GM20431 (cell line): ENCODE results near the gene SELENOW.
"Not testable (repeated sequence)": the region's sequence is repeated elsewhere in the genome, so short reads cannot be mapped to it uniquely, and the experiment has no call there.

ENCODE experiments used
- in situ Hi-C: fragments of 300-500 bp; cut with MseI, MboI; formaldehyde crosslinking; loops from one replicate; pipeline ENCODE4 v1.15.0; 2020; ENCODE audit warnings: low sequenced_read_pairs; ENCODE audit not compliant: unreplicated experiment

SELENOW gene

DNA sequence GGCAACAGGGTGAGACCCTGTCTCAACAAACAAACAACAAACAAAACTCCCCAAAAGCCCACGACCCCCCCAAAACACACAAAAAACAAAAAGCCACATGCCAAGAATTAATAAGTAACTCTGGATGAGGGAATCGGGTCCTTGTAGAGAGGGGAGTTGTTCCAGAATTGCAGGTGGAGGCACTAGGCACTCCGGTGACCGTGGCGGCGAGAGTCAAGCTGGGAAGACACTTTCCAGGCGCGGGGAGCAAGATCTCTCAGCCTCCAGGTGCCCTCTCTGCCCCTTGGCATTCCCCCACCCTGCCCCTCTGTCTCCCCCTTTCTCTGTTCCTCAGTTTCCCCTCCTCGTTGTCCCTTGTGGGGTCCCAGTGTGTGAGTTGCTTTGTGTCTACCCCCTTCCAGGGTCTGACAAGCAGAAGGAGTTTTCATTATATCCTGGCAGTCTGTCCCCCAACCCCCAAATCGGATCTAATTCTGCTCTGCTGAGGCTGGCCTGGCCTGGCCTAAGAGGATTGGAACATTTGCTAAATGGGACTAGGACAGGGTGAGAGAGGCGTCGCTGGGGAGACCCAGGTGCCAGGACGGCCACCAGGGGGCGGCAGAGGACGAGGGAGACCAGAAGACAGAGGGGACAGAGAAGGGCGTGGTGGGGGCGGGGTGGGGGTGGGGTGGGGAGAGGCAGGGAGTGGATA lies 34.9 kb downstream of the SELENOW start:
- in situ Hi-C loops, result no loop called here

GRCh38 chr19:47813995-47814328 lies 35.5 kb downstream of the SELENOW start:
- in situ Hi-C loops, result no loop called here

DNA sequence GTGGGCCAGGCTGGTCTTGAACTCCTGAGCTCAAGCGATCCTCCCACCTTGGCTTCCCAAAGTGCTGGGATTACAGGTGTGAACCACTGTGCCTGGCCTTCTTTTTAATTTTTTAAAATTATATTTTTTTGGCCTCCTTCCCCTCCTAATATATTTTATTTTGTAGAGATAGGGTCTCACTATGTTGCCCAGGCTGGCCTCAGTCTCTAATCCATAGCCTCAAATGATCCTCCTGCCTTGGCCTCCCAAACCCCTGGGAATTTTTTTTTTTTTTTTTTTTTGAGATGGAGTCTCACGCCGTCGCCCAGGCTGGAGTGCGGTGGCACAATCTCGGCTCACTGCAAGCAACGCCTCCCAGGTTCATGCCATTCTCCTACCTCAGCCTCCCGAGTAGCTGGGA lies 37.8 kb downstream of the SELENOW start:
- in situ Hi-C loops, result not testable (repeated sequence)

DNA sequence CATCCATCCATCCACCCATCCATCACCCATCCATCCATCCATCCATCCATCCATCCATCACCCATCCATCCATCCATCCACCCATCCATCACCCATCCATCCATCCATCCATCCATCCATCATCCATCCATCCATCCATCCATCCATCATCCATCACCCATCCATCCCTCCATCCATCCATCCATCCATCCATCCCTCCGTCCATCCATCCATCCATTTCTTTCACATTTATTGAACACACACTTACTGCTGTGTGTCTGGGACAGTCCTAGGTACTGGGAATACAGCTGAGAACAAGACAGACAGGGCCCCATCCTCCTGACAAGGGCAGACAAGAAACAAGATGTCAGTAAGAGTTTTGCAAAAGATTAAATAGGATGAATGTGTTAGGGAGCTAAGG lies 39.7 kb downstream of the SELENOW start:
- in situ Hi-C loops, result not testable (repeated sequence)

- in situ Hi-C loops, result no loop called here
Measured at GRCh38 chr19:47819858-47820257, 41.4 kb downstream of the SELENOW start.

GRCh38 chr19:47820410-47820809 lies 41.9 kb downstream of the SELENOW start:
- in situ Hi-C loops, result no loop called here

DNA sequence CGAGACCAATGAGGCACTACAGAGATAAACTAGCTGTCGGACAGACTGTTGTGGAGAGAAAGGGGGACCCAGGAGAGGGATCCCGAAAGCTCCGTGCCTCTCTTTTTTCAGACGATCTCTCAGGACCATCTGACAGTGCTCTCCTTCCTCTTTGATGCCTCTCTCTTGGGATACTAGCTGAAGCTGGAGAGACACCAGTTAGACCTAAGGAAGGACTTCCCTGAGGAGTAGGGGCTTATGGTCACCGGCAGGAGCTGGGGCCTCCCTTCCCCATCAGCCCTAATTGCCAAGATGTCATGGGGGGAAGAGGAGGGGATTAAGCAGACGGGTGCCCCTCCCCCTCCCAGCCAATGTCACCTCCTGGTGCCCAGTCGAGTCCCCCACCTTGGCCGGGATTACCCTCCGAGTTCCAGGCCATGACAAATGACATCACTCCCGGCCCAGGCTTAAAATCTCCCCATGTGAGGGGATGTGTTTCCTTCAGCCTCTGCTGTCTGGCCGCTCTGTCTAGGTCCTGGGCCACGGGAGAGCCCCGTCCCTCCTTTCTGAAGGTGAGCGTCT lies 43.0 kb downstream of the SELENOW start, which contains the start of gene CRX:
Gene CRX, plus strand, starts transcription at position 478 of the 561 bp plus-strand sequence. CDS start 12,507 bp downstream, outside the sequence.
- in situ Hi-C loops, result no loop called here

GRCh38 chr19:47824396-47824795 lies 45.9 kb downstream of the SELENOW start:
- in situ Hi-C loops, result no loop called here

DNA sequence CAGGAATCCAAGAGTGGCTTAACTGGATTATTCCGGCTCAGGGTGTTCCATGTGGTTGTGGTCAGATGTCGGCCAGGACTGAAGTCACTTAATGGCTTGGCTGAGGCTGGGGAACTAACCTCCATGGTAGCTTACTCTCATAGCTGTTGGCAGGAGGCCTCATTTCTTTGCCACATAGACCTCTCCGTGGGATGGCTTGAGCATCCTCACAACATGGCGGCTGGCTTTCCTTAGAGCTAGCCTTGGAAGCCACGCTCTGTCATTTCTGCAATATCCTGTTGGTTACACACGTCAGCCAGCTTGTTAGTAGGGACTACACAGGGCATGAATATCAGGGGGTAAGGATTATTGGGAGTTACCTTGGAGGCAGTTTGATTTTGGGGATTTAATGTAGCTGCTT lies 48.3 kb downstream of the SELENOW start:
- in situ Hi-C loops, result no loop called here

- in situ Hi-C loops, result no loop called here
Measured at GRCh38 chr19:47832723-47833122, 54.2 kb downstream of the SELENOW start.
